Activated CD8-positive, alpha-beta memory T cell treated with anti-CD3 and anti-CD28 coated beads, Interleukin-2, amount 50 U/mL, for 48 hours (primary cell): ENCODE results near the gene PLCL2.
A peak's percentile ranks its signal among the peaks of the same experiment; 100 is the strongest.

Experiments
- DNase-seq: peaks from one replicate; pipeline ENCODE4 v3.0.0-alpha.2; 2020

PLCL2 gene

GRCh38 chr3:16868513-16868912 is 16.2 kb upstream of the PLCL2 start:
- no peak for DNase-seq

DNA sequence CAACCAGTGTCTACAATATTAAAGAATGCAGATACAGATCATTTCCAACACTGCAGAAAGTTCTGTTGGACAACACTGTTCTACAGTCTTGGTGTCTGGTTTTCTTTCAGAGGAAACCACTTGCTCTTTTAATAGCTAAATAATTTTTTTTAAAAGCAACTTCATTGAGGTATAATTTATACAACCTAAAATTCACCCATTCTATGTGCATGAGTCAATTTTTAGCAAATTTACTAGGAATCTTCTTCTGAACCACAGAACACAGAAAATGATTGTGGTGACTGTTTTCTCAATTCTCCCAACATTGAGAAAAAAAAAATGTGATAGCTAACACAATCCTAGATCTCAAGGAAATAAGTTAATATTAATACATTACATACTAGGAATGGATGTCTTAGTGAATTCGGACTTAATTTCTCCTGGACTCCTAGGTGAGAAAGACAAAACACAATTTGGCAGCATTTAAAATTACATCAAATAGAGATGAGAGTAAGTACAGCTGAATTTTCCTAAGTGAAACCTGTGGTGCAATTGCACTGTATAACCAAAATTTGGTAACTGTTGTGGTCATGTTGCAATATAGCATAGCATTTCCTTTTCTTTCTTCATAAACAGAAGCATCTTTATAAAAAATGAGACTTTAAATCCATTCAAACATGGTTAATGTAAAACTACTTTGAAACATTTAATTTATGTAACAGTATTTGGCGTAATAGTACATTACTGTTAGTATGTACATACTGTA is 15.3 kb upstream of the PLCL2 start:
- DNase-seq = no peak

- DNase-seq = no peak
Observed at GRCh38 chr3:16871915-16872842, 12.6 kb upstream of the PLCL2 start.

DNA sequence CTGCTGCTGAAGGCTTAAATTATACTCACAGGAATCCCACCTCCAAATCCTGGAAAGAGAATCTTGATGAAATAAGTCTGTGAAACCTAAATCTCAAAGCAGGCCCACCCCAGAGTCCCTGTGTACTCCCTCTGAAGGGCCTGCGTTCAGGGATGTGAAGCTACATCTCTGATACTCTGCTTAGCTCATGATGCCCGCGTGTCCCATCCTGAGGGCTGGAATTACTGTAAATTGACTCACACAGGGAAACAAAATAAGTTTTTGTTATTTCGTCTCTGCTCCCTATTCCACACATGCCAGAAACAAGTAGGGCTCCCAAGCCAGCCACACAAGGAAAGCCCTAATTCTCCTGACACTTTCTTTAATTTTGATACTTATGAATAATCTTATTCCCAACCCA is 10.9 kb upstream of the PLCL2 start:
- DNase-seq = no peak

DNA sequence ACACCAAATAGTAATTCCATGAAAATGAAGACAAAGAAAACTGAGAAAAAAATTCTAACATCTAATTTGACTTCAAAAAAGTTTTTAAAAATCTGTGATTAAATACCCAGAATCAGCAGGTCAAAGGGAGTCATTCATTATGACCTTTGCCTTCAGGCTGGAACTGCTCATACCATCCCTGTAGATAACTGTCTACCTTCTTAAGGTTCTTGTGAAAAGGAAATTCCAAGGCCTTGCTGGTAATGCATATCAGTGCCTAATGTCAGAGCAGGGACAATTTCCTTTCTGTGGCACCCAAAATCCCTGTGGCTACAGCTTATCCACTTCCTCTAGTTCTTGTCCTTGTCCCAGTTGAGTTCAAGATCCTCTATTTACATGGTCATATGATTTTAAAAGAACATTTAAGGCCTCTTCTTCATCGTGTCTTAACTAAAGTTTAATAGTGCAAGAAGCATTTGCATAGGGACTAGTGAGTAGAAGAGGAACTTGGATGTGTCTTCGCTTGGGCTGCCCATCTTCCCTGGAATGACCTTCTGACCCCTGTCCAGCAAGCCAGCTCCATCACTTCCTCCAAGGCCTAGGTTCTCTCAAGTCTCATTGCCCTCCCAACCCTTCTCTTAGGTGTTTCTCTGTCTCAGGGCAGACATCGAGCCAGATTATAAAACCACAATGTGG is 8.7 kb upstream of the PLCL2 start:
- no peak for DNase-seq

GRCh38 chr3:16877505-16877904 is 7.2 kb upstream of the PLCL2 start:
- no peak for DNase-seq

GRCh38 chr3:16877911-16878310 is 6.8 kb upstream of the PLCL2 start:
- DNase-seq = no peak

DNA sequence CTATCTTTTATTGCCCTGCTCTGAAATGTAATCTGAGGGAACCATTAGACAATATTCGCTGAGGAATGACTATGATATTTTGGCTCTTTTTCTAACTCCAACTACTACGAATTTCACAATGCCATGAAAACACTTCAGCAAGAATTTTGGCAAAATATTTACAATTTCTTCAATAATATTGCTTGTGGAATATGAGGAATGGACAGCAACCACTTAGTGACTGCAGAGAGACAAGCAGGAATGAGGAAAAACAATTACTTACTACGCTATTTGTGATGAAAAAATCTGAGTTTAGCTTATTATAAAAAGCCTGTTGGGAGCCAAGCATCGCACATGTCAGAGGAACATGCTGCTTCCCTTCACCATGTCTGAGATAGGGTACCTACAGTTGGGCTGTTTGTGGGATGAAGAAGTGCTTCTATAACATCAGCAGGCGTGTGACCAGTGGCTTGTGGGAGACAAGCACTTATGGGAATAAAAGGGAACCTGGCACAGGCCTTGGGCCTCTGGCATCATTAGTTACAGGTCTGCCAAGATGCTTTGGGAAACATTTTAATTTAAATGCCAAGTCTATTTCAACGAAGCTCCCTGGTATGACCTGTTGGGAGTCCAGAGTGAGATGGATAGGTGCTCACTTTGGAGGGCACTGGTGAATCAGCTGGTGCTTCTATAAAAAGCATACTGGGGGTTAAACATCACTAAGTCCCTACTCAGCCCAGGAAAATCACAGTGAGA is 2.7 kb upstream of the PLCL2 start:
- no peak for DNase-seq

- no peak for DNase-seq
Observed at GRCh38 chr3:16883057-16883722, 1.6 kb upstream of the PLCL2 start.

- DNase-seq = no peak
Observed at GRCh38 chr3:16883723-16884083, 1.1 kb upstream of the PLCL2 start.

DNA sequence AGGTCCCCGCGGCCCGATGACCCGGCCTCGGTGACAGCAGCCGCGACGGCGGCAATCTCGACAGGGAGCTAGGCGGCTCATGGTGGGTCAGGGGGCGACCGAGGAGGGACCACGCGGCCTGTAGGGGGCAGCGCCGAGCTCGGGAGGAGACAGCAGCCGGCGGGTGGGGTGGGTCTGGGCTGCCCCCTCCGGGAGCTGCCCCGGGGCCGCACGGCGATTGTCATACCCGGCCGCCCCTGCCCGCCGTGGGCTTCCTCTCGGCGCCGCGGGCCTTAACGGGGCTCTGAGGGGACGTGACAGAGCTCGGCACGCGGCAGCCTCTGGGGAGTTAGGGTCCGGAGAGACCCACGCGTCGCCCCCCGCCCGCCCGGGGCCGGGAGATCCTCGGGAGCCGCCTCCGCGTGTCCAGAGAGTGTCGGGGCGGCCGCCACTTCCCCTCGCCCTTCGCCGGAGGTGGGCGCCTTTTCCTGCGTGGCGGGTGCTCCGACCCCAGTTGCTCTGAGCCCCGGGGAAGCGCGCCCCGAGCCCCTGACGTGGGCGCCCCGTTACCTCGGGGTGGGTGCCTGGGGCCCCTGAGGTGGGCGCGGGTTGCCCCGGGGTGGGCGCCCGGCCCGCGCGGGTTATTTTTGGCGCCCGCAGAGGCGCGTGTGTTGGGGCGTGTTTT is 539 bp upstream of the PLCL2 start:
- peak; percentile 90 for DNase-seq

GRCh38 chr3:16885593-16886302 is 993 bp downstream of the PLCL2 start:
- no peak for DNase-seq

- no peak for DNase-seq
Observed at GRCh38 chr3:16886303-16886683, 1.5 kb downstream of the PLCL2 start.

DNA sequence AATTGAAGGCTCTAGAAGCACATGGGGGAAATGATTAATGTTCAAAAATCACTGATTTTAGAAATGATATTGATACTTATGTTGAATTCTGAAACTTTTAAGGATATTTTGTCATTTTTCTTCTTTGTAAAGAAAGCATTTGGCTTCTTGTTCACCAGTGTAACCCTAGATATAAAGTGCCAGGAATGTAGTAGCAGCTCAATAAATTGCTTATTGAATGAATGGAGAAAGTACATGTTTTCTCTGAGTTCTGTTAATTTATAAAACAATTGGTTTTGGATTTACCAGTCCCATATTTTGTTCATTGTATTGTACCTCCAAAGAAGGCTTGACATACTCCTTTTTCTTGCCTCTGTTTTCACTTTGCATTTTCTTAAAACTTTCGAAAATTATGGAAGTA is 2.4 kb downstream of the PLCL2 start:
- DNase-seq = no peak

- no peak for DNase-seq
Observed at GRCh38 chr3:16888356-16888755, 3.6 kb downstream of the PLCL2 start.

- no peak for DNase-seq
Observed at GRCh38 chr3:16888785-16889607, 4.2 kb downstream of the PLCL2 start.

GRCh38 chr3:16890597-16891333 is 6.0 kb downstream of the PLCL2 start:
- no peak for DNase-seq

DNA sequence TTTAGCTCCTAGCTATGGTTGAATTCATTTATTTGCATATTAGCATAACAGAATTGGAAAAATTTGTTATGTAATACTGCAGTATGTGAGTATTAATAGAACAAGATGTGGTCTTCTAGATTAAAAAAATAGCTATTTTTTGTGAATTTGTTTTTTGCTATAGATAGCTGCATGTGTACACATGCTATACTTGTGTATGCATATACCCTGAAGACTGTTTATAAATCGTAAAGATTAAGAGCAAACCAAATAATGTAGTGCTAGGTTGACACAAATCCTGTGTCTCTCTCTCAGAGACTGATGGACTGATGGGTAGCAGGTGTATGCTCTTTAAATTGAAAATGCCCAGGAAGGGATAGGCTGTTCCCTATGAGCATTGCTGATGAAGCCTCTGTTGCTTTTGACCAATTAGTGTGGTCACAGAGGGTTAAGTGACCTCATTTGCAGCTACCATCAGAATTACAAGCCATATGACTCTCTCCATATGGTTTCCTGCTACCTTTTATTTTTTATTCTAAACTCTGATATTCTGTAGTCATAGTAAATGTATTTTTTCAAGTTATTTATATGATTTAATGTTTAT is 9.0 kb downstream of the PLCL2 start:
- DNase-seq = no peak

GRCh38 chr3:16896094-16896627 is 11.4 kb downstream of the PLCL2 start:
- no peak for DNase-seq
